Measurements from ENCODE around the gene STK24.

- TF ChIP-seq POLR2A (IDR thresholded peaks at IDR 0.05) = no peak
- no peak for TF ChIP-seq CTCF (IDR thresholded peaks at IDR 0.05)
Observed at GRCh38 chr13:98563071-98563470, 13.8 kb downstream of the STK24 start.

Data from breast epithelium (tissue), 3 donors.